Measurements from ENCODE around the gene AK5. TPM values are rescaled to one million over a fixed set of nuclear protein-coding genes. Genes with fewer than 3 reads are reported as not detected.

AK5 gene
- total RNA-seq, 1 donor from 2014 or later, result not detected

GRCh38 chr1:77461691-77462090 lies 179.9 kb downstream of the AK5 start:
- Mint-ChIP-seq H3K9me3 (ENCODE audit: unreplicated experiment) (no peaks in the 10 kb centered on the region), H3K36me3 (ENCODE audit: low read depth, unreplicated experiment) (no peaks in the 10 kb centered on the region), H3K27ac (ENCODE audit: unreplicated experiment) (no peak overlapping the region), H3K4me1 (ENCODE audit: unreplicated experiment) (peaks cover 4% of the 10 kb centered on the region), H3K27me3 (ENCODE audit: unreplicated experiment) (peaks cover 3% of the 10 kb centered on the region), H3K4me3 (ENCODE audit: unreplicated experiment) (no peak overlapping the region)
- TF ChIP-seq CTCF (IDR thresholded peaks at IDR 0.05; ENCODE audit: unreplicated experiment), result no peak
- no peak for DNase-seq (ENCODE audit: low spot score)

GRCh38 chr1:77463216-77463615 lies 181.4 kb downstream of the AK5 start:
- DNase-seq (ENCODE audit: low spot score), result no peak
- Mint-ChIP-seq H3K36me3 (ENCODE audit: low read depth, unreplicated experiment) (no peaks in the 10 kb centered on the region), H3K9me3 (ENCODE audit: unreplicated experiment) (no peaks in the 10 kb centered on the region), H3K27ac (ENCODE audit: unreplicated experiment) (no peak overlapping the region), H3K27me3 (ENCODE audit: unreplicated experiment) (peaks cover 5% of the 10 kb centered on the region), H3K4me3 (ENCODE audit: unreplicated experiment) (no peak overlapping the region), H3K4me1 (ENCODE audit: unreplicated experiment) (peaks cover 4% of the 10 kb centered on the region)
- no peak for TF ChIP-seq CTCF (IDR thresholded peaks at IDR 0.05; ENCODE audit: unreplicated experiment)

GRCh38 chr1:77465139-77465538 lies 183.3 kb downstream of the AK5 start:
- no peak overlapping the region for H3K27ac Mint-ChIP-seq (ENCODE audit: unreplicated experiment)
- H3K27me3 Mint-ChIP-seq (ENCODE audit: unreplicated experiment), result peaks cover 1% of the 10 kb centered on the region
- no peaks in the 10 kb centered on the region for H3K9me3 Mint-ChIP-seq (ENCODE audit: unreplicated experiment)
- H3K36me3 Mint-ChIP-seq (ENCODE audit: low read depth, unreplicated experiment), result no peaks in the 10 kb centered on the region
- TF ChIP-seq CTCF (IDR thresholded peaks at IDR 0.05; ENCODE audit: unreplicated experiment), result no peak
- no peak overlapping the region for H3K4me3 Mint-ChIP-seq (ENCODE audit: unreplicated experiment)
- DNase-seq (ENCODE audit: low spot score), result no peak
- peaks cover 4% of the 10 kb centered on the region for H3K4me1 Mint-ChIP-seq (ENCODE audit: unreplicated experiment)

- no peaks in the 10 kb centered on the region for H3K36me3 Mint-ChIP-seq (ENCODE audit: low read depth, unreplicated experiment)
These were observed 184.1 kb downstream of the AK5 start for GRCh38 chr1:77465922-77466321.

More at GRCh38 chr1:77465922-77466321, 184.1 kb downstream of the AK5 start:
- H3K27ac Mint-ChIP-seq (ENCODE audit: unreplicated experiment), result no peak overlapping the region
- no peaks in the 10 kb centered on the region for H3K9me3 Mint-ChIP-seq (ENCODE audit: unreplicated experiment)
- TF ChIP-seq CTCF (IDR thresholded peaks at IDR 0.05; ENCODE audit: unreplicated experiment), result no peak
- no peak for DNase-seq (ENCODE audit: low spot score)
- peaks cover 1% of the 10 kb centered on the region for H3K27me3 Mint-ChIP-seq (ENCODE audit: unreplicated experiment)
- H3K4me1 Mint-ChIP-seq (ENCODE audit: unreplicated experiment), result peaks cover 4% of the 10 kb centered on the region
- H3K4me3 Mint-ChIP-seq (ENCODE audit: unreplicated experiment), result no peak overlapping the region

Data from endothelial cell (in vitro differentiated cells).